Stimulated activated memory B cell treated with anti-CD40 and anti-IgM and Interleukin-4, amounts not matched to agents 10 μg/mL and 1 μg/mL and 100 μg/mL, for 72 hours (primary cell): ENCODE measurements around the gene PELI2.

Source experiments
- ATAC-seq: fragments of 150-1000 bp; cut with Tn5 transposase; 2 replicates; pipeline ENCODE4 v1.10.0; 2021
- H3K27ac Mint-ChIP-seq: one replicate; pipeline ENCODE4 v1.8.0; 2022; ENCODE audit warnings: mild to moderate bottlenecking, mixed read lengths
- H3K27me3 Mint-ChIP-seq: one replicate; pipeline ENCODE4 v1.8.0; 2022; ENCODE audit warnings: mixed read lengths
- H3K36me3 Mint-ChIP-seq: one replicate; pipeline ENCODE4 v1.8.0; 2022; ENCODE audit warnings: mixed read lengths
- H3K4me1 Mint-ChIP-seq: one replicate; pipeline ENCODE4 v1.8.0; 2022; ENCODE audit warnings: mixed read lengths
- H3K4me3 Mint-ChIP-seq: one replicate; pipeline ENCODE4 v1.8.0; 2022; ENCODE audit warnings: mild to moderate bottlenecking, moderate library complexity, mixed read lengths
- H3K9me3 Mint-ChIP-seq: one replicate; pipeline ENCODE4 v1.8.0; 2022; ENCODE audit warnings: mixed read lengths

Gene PELI2

DNA sequence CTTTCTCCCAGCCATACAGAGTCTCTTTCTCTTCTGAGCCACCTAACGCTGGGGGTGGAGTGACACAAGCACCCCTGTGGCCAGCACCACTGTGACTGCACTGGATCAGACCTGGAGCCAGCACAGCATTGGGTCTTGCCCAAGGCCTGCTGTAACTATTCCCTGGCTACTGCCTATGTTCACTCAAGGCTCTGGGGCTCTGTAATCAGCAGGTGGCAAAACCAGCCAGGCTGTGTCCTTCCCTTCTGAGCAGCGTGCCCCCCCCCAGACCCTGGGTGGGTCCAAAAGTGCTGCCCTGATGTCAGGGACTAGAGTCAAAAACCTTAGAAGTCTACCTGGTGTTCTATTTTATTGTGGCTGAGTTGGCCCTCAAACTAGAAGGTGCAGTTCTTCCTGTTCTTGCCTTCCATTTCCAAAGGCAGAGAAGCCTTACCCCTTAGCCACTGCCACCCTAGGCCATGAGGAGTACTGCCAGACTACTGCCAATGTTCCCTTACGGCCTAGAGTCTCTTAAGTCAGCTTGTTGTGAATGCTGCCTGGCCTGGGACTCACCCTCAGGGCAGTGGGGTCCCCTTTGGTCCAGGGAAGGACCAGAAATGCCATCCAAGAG lies 49.9 kb downstream of the PELI2 start:
- Mint-ChIP-seq H3K36me3 (peaks cover 44% of the 10 kb centered on the region), H3K27ac (no peak overlapping the region), H3K27me3 (no peaks in the 10 kb centered on the region), H3K9me3 (peaks cover 34% of the 10 kb centered on the region), H3K4me1 (peaks cover 28% of the 10 kb centered on the region), H3K4me3 (no peak overlapping the region)
- no peak for ATAC-seq

DNA sequence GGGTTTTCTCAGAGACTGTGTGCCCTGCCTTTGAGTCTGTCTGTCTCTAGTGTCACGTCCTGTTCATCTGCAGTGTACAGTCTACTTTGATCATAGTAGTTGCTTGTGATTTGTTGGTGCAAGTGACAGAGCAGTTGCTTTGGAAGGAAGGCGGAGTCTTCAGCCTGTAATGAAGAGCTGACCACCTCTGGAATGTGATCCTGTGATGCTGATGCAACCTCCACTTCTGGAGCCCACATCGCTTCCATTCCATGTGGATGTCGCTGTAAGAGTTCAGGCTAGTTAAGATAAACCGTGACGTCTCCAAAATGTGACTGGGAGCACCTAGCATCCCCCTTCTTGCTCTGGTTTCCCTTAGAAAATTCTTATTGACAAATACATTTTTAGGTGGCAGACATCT lies 51.8 kb downstream of the PELI2 start:
- H3K4me1 Mint-ChIP-seq: peaks cover 29% of the 10 kb centered on the region
- no peak for ATAC-seq
- no peak overlapping the region for H3K27ac Mint-ChIP-seq
- H3K4me3 Mint-ChIP-seq: no peak overlapping the region
- no peaks in the 10 kb centered on the region for H3K27me3 Mint-ChIP-seq
- H3K9me3 Mint-ChIP-seq: peaks cover 23% of the 10 kb centered on the region
- H3K36me3 Mint-ChIP-seq: peaks cover 27% of the 10 kb centered on the region

DNA sequence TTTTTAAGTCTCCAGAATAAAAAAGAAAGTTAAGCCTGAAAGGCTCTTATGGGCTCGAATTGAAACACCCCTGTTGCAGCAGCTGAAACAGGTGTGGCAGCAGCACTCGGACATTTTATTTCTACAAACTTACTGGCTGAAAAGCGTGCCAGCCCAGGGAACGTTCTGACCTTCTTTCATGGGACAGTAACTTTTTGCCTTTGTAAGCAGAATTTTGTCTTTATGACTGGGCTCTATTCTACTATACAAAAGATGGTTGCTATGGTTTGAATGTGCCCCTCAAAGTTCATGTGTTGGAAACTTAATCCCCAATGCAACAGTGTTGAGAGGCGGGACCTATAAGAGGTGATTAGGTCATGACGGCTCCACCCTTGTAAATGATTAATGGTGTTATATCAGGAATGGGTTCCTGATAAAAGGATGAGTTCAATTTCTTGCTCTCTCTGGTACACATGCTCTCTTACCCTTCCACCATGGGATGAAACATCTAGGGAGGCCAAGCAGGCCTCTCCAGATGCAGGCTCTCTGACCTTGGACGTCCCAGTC lies 52.7 kb downstream of the PELI2 start:
- Mint-ChIP-seq H3K27me3 (no peaks in the 10 kb centered on the region), H3K27ac (no peak overlapping the region), H3K4me1 (peaks cover 29% of the 10 kb centered on the region), H3K9me3 (peaks cover 18% of the 10 kb centered on the region), H3K4me3 (no peak overlapping the region), H3K36me3 (peaks cover 22% of the 10 kb centered on the region)
- ATAC-seq: no peak

DNA sequence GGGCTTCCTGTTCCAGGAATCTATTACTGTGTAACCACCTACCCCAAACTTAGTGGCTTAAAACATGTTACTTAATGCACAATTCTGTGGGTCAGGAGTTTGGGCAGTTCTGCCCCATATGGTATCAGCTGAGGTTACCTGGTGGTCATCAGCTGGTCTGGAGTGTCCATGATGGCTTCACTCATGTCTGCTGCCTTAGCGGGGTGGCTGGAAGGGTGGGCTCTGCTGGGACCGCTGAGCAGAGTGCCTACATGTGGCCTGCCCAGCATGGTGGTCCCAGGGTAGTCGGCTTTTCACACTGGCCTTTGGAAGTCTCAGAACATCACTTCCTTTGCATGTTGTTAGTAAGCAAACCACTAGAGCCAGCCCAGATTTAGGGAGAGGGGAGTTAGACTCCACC lies 53.9 kb downstream of the PELI2 start:
- Mint-ChIP-seq H3K36me3 (peaks cover 11% of the 10 kb centered on the region), H3K27ac (no peak overlapping the region), H3K4me3 (no peak overlapping the region), H3K4me1 (peaks cover 27% of the 10 kb centered on the region), H3K9me3 (peaks cover 11% of the 10 kb centered on the region), H3K27me3 (no peaks in the 10 kb centered on the region)
- ATAC-seq: no peak

DNA sequence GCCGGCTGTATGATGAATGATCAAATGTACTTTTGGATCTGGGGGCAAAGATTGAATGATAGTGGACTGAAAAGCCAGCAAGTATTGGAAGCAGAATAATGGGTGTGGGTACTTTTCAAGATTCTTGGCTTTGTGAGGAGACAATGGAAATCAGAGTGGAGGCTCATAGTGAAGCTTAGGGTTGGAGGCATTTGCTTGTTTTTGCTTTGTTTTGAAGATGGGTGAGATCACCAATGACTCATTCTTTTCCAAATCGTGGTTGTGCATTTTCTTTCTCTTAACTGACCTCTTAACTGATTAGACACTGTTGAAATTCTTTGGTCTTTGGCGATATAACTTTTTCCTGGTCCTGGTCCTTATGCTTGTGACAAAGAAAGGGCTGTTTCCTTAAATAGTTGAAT lies 54.4 kb downstream of the PELI2 start:
- H3K4me3 Mint-ChIP-seq: no peak overlapping the region
- H3K27me3 Mint-ChIP-seq: no peaks in the 10 kb centered on the region
- peaks cover 22% of the 10 kb centered on the region for H3K4me1 Mint-ChIP-seq
- peaks cover 6% of the 10 kb centered on the region for H3K36me3 Mint-ChIP-seq
- H3K27ac Mint-ChIP-seq: no peak overlapping the region
- peaks cover 6% of the 10 kb centered on the region for H3K9me3 Mint-ChIP-seq
- ATAC-seq: no peak

GRCh38 chr14:56173365-56173922 lies 55.2 kb downstream of the PELI2 start:
- peaks cover 7% of the 10 kb centered on the region for H3K36me3 Mint-ChIP-seq
- H3K9me3 Mint-ChIP-seq: peaks cover 5% of the 10 kb centered on the region
- H3K4me1 Mint-ChIP-seq: peaks cover 19% of the 10 kb centered on the region
- no peak for ATAC-seq
- no peaks in the 10 kb centered on the region for H3K27me3 Mint-ChIP-seq
- H3K4me3 Mint-ChIP-seq: no peak overlapping the region
- no peak overlapping the region for H3K27ac Mint-ChIP-seq

GRCh38 chr14:56175773-56176172 lies 57.6 kb downstream of the PELI2 start:
- H3K9me3 Mint-ChIP-seq: peaks cover 5% of the 10 kb centered on the region
- no peak overlapping the region for H3K27ac Mint-ChIP-seq
- no peak for ATAC-seq
- H3K36me3 Mint-ChIP-seq: peaks cover 20% of the 10 kb centered on the region
- no peaks in the 10 kb centered on the region for H3K27me3 Mint-ChIP-seq
- no peak overlapping the region for H3K4me3 Mint-ChIP-seq
- H3K4me1 Mint-ChIP-seq: peaks cover 27% of the 10 kb centered on the region

- Mint-ChIP-seq H3K9me3 (peaks cover 5% of the 10 kb centered on the region), H3K36me3 (peaks cover 24% of the 10 kb centered on the region), H3K4me3 (no peak overlapping the region), H3K4me1 (peaks cover 22% of the 10 kb centered on the region), H3K27me3 (no peaks in the 10 kb centered on the region), H3K27ac (no peak overlapping the region)
- ATAC-seq: no peak
Measured at GRCh38 chr14:56176530-56176929, 58.3 kb downstream of the PELI2 start.

GRCh38 chr14:56177036-56177435 lies 58.8 kb downstream of the PELI2 start:
- H3K4me1 Mint-ChIP-seq: peaks cover 19% of the 10 kb centered on the region
- peaks cover 27% of the 10 kb centered on the region for H3K36me3 Mint-ChIP-seq
- no peaks in the 10 kb centered on the region for H3K27me3 Mint-ChIP-seq
- H3K9me3 Mint-ChIP-seq: peaks cover 5% of the 10 kb centered on the region
- no peak overlapping the region for H3K4me3 Mint-ChIP-seq
- no peak overlapping the region for H3K27ac Mint-ChIP-seq
- ATAC-seq: no peak

DNA sequence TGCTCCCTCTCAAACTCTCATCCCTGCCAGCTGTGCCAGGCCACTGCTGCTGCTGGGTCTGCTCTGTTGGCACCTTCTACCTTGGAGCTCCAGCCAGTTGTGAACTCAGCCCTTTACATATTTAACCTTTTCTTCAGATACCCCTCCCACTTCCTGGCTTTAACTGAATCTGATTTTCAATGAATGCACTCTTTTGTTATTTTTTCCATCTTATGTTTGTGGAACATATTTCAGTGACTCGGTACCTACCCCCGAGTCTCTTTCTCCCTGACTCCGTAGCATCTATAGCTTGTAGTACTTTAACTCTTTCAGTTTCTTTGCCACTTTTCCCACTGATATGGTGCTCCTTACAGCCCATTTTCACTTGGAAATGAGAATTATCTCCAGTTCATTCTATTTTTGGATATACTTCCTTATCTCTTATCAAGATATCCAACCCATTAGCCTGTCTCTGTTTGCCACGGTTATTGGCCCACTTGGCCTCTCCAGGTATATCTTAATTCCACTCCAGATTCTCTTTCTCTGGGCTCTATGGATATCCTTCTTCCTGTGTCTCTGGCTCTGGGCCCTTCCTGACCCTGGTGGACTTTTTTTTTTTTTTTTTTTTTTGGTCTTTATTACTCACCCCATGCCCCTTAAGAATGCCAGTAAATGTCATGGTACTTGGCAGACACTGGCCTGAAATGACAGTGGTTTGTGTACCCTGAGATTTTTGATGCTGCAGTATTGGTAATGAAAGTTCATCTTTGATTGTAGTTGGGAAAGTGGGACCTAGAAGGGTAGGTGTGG lies 62.7 kb downstream of the PELI2 start:
- H3K36me3 Mint-ChIP-seq: peaks cover 28% of the 10 kb centered on the region
- no peak overlapping the region for H3K27ac Mint-ChIP-seq
- peaks cover 8% of the 10 kb centered on the region for H3K4me1 Mint-ChIP-seq
- ATAC-seq: no peak
- no peaks in the 10 kb centered on the region for H3K9me3 Mint-ChIP-seq
- H3K4me3 Mint-ChIP-seq: no peak overlapping the region
- no peaks in the 10 kb centered on the region for H3K27me3 Mint-ChIP-seq

- no peaks in the 10 kb centered on the region for H3K27me3 Mint-ChIP-seq
- peaks cover 28% of the 10 kb centered on the region for H3K36me3 Mint-ChIP-seq
- H3K4me3 Mint-ChIP-seq: no peak overlapping the region
- no peaks in the 10 kb centered on the region for H3K9me3 Mint-ChIP-seq
- H3K4me1 Mint-ChIP-seq: peaks cover 8% of the 10 kb centered on the region
- no peak for ATAC-seq
- H3K27ac Mint-ChIP-seq: no peak overlapping the region
Measured at GRCh38 chr14:56181681-56182085, 63.5 kb downstream of the PELI2 start.

DNA sequence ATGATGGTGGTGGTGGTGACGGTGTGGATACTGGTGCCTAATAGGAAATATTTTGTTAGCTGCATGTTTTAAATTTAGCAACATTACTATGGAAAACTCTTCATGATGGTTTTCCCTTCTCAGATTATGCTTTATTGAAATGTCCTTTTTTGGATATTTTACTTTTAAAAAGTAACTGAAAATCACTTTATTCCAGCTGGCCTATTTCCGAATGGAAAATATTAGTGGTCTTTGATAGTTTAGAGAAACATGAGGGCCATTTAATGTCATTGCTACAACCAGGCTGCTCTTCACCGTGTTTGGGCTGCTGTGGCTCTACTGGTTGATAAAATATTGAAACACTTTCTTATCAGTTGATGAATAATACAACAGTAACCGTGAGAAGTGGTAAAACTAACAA lies 64.2 kb downstream of the PELI2 start:
- no peaks in the 10 kb centered on the region for H3K9me3 Mint-ChIP-seq
- H3K36me3 Mint-ChIP-seq: peaks cover 28% of the 10 kb centered on the region
- H3K27me3 Mint-ChIP-seq: no peaks in the 10 kb centered on the region
- ATAC-seq: no peak
- peaks cover 8% of the 10 kb centered on the region for H3K4me1 Mint-ChIP-seq
- no peak overlapping the region for H3K4me3 Mint-ChIP-seq
- no peak overlapping the region for H3K27ac Mint-ChIP-seq

DNA sequence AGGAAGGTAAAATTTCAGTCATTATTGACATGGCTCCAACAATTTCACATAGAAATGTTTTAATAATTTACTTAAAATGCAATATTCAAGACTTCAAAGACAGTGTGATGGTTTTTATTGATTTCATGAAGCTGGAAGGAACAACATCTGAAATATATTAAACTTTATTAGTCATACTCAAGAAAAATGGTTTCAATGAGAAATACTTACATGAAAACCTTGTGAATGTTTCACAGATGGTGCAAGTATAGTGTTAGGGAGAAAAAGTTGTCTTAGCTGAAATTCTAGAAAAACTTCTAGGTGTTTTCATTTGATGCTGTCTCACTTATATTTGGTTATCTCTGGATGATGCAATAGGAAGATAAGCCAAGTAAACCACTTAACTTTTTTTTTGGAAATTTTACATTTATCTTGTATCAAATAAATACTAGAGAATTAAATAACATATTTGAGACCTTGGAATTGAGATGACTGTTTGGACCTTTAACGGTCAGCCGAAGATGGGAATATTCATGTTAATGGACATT lies 65.5 kb downstream of the PELI2 start:
- no peak for ATAC-seq
- H3K36me3 Mint-ChIP-seq: peaks cover 25% of the 10 kb centered on the region
- no peaks in the 10 kb centered on the region for H3K27me3 Mint-ChIP-seq
- no peak overlapping the region for H3K27ac Mint-ChIP-seq
- H3K4me3 Mint-ChIP-seq: no peak overlapping the region
- H3K4me1 Mint-ChIP-seq: peaks cover 8% of the 10 kb centered on the region
- H3K9me3 Mint-ChIP-seq: no peaks in the 10 kb centered on the region

GRCh38 chr14:56185992-56186391 lies 67.8 kb downstream of the PELI2 start:
- peaks cover 17% of the 10 kb centered on the region for H3K36me3 Mint-ChIP-seq

GRCh38 chr14:56187736-56188135 lies 69.5 kb downstream of the PELI2 start:
- Mint-ChIP-seq H3K27ac (no peak overlapping the region), H3K36me3 (peaks cover 5% of the 10 kb centered on the region), H3K4me3 (no peak overlapping the region), H3K9me3 (no peaks in the 10 kb centered on the region), H3K4me1 (no peaks in the 10 kb centered on the region), H3K27me3 (no peaks in the 10 kb centered on the region)
- ATAC-seq: no peak

More at GRCh38 chr14:56185992-56186391, 67.8 kb downstream of the PELI2 start:
- H3K4me3 Mint-ChIP-seq: no peak overlapping the region
- H3K27me3 Mint-ChIP-seq: no peaks in the 10 kb centered on the region
- H3K9me3 Mint-ChIP-seq: no peaks in the 10 kb centered on the region
- no peaks in the 10 kb centered on the region for H3K4me1 Mint-ChIP-seq
- ATAC-seq: no peak
- no peak overlapping the region for H3K27ac Mint-ChIP-seq
